Ectodermal cell (in vitro differentiated cells): ENCODE results near the gene SMARCA4.
"Not testable (repeated sequence)": the region's sequence is repeated elsewhere in the genome, so short reads cannot be mapped to it uniquely, and the experiment has no call there.

Experiments
- H3K27ac ChIP-seq: 2 replicates; pipeline ENCODE4 v1.7.0; 2013; ENCODE audit warnings: mild to moderate bottlenecking, low read depth, low read length; ENCODE audit not compliant: insufficient read depth, poor library complexity, severe bottlenecking
- H3K27me3 ChIP-seq: 2 replicates; pipeline ENCODE4 v1.7.0; 2013; ENCODE audit warnings: mild to moderate bottlenecking, low read length; ENCODE audit not compliant: insufficient read depth, control insufficient read depth, poor library complexity, severe bottlenecking
- H3K36me3 ChIP-seq: one replicate; pipeline ENCODE4 v1.7.0; 2013; ENCODE audit warnings: low read length; ENCODE audit not compliant: control insufficient read depth, insufficient read depth
- H3K4me1 ChIP-seq: one replicate; pipeline ENCODE4 v1.7.0; 2013; ENCODE audit warnings: low read length; ENCODE audit not compliant: control insufficient read depth, insufficient read depth
- H3K4me3 ChIP-seq: 2 replicates; pipeline ENCODE4 v1.7.0; 2013; ENCODE audit warnings: low read depth, low read length, control low read depth; ENCODE audit not compliant: insufficient read depth
- H3K9me3 ChIP-seq: 2 replicates; pipeline ENCODE4 v1.7.0; 2013; ENCODE audit warnings: mild to moderate bottlenecking, low read length, moderate library complexity; ENCODE audit not compliant: control insufficient read depth
- WGBS, 2 experiments: methylation state at CpG; one replicate each; pipeline ENCODE4 v1.1.7; 2013; ENCODE audit warnings: missing lambda C conversion rate in 2 of 2; 5-methylcytosine and 5-hydroxymethylcytosine counted together

SMARCA4 gene

GRCh38 chr19:10935371-10936059 is 25.3 kb upstream of the SMARCA4 start:
- Histone ChIP-seq H3K27me3 (no peaks in the 10 kb centered on the region), H3K36me3 (no peaks in the 10 kb centered on the region), H3K4me1 (no peaks in the 10 kb centered on the region), H3K9me3 (no peaks in the 10 kb centered on the region), H3K4me3 (no peak overlapping the region), H3K27ac (no peak overlapping the region)
- 93 to 94% methylated on average over 9 of the region's 9 CpGs for WGBS, 2 experiments

GRCh38 chr19:10936661-10937084 is 24.2 kb upstream of the SMARCA4 start:
- Histone ChIP-seq H3K4me3 (no peak overlapping the region), H3K27me3 (no peaks in the 10 kb centered on the region), H3K27ac (no peak overlapping the region), H3K9me3 (no peaks in the 10 kb centered on the region), H3K4me1 (no peaks in the 10 kb centered on the region), H3K36me3 (no peaks in the 10 kb centered on the region)
- WGBS, 2 experiments, result 14 to 16% methylated on average over 11 of the region's 11 CpGs

GRCh38 chr19:10941649-10942048 is 19.2 kb upstream of the SMARCA4 start:
- not testable (repeated sequence) for H3K4me1 ChIP-seq, H3K4me3 ChIP-seq, H3K36me3 ChIP-seq, H3K9me3 ChIP-seq, H3K27me3 ChIP-seq, H3K27ac ChIP-seq
- 88 to 92% methylated on average over 13 to 14 of the region's 14 CpGs for WGBS, 2 experiments

- 93 to 94% methylated on average over 4 of the region's 4 CpGs for WGBS, 2 experiments
- not testable (repeated sequence) for H3K4me3 ChIP-seq, H3K27ac ChIP-seq, H3K4me1 ChIP-seq, H3K27me3 ChIP-seq, H3K9me3 ChIP-seq, H3K36me3 ChIP-seq
These were observed 17.4 kb upstream of the SMARCA4 start for GRCh38 chr19:10943412-10943811.

- 94 to 96% methylated on average over 3 to 4 of the region's 4 CpGs for WGBS, 2 experiments
These were observed 15.6 kb upstream of the SMARCA4 start for GRCh38 chr19:10945264-10945663.

GRCh38 chr19:10946958-10947657 is 13.7 kb upstream of the SMARCA4 start:
- WGBS, 2 experiments, result 90 to 92% methylated on average over 6 of the region's 6 CpGs
- no peaks in the 10 kb centered on the region for H3K4me1 ChIP-seq
- H3K9me3 ChIP-seq, result no peaks in the 10 kb centered on the region
- no peaks in the 10 kb centered on the region for H3K27me3 ChIP-seq
- no peak overlapping the region for H3K27ac ChIP-seq
- H3K36me3 ChIP-seq, result no peaks in the 10 kb centered on the region
- H3K4me3 ChIP-seq, result no peak overlapping the region

More at GRCh38 chr19:10945264-10945663, 15.6 kb upstream of the SMARCA4 start:
- no peaks in the 10 kb centered on the region for H3K27me3 ChIP-seq
- no peak overlapping the region for H3K27ac ChIP-seq
- no peaks in the 10 kb centered on the region for H3K4me1 ChIP-seq
- no peaks in the 10 kb centered on the region for H3K36me3 ChIP-seq
- H3K4me3 ChIP-seq, result no peak overlapping the region
- no peaks in the 10 kb centered on the region for H3K9me3 ChIP-seq

GRCh38 chr19:10952809-10953208 is 8.0 kb upstream of the SMARCA4 start:
- Histone ChIP-seq H3K36me3 (no peaks in the 10 kb centered on the region), H3K27me3 (no peaks in the 10 kb centered on the region), H3K27ac (no peak overlapping the region), H3K4me1 (no peaks in the 10 kb centered on the region), H3K9me3 (no peaks in the 10 kb centered on the region), H3K4me3 (no peak overlapping the region)
- WGBS, 2 experiments, result 93% methylated on average over 6 of the region's 6 CpGs

- not testable (repeated sequence) for H3K27ac ChIP-seq, H3K27me3 ChIP-seq, H3K4me1 ChIP-seq, H3K9me3 ChIP-seq, H3K36me3 ChIP-seq
- H3K4me3 ChIP-seq, result peak overlapping the region; percentile 90
- WGBS, 2 experiments, result 93 to 94% methylated on average over 19 of the region's 19 CpGs
These were observed 1.4 kb upstream of the SMARCA4 start for GRCh38 chr19:10959277-10959968.

- H3K4me3 ChIP-seq, result peak overlapping the region; percentile 90
- peak overlapping the region; percentile 97 for H3K27ac ChIP-seq
- no peaks in the 10 kb centered on the region for H3K9me3 ChIP-seq
- H3K36me3 ChIP-seq, result no peaks in the 10 kb centered on the region
- peaks cover 6% of the 10 kb centered on the region for H3K4me1 ChIP-seq
- H3K27me3 ChIP-seq, result no peaks in the 10 kb centered on the region
- 0 to 1% methylated on average over 92 of the region's 92 CpGs for WGBS, 2 experiments
These were observed 437 bp downstream of the SMARCA4 start for GRCh38 chr19:10961073-10961860.

- Histone ChIP-seq H3K4me3 (peak overlapping the region; percentile 13), H3K27me3 (no peaks in the 10 kb centered on the region), H3K4me1 (peaks cover 6% of the 10 kb centered on the region), H3K9me3 (no peaks in the 10 kb centered on the region), H3K27ac (no peak overlapping the region), H3K36me3 (no peaks in the 10 kb centered on the region)
- 90 to 92% methylated on average over 10 of the region's 10 CpGs for WGBS, 2 experiments
These were observed 2.0 kb downstream of the SMARCA4 start for GRCh38 chr19:10962863-10963262.
